Measurements from ENCODE around the gene CLEC3B. TPM values are rescaled to one million over a fixed set of nuclear protein-coding genes. Genes with fewer than 3 reads are reported as not detected.

The CLEC3B gene
- total RNA-seq, 1 donor: 0.43 TPM

- no peak overlapping the region for H3K4me3 ChIP-seq (ENCODE audit: low read depth, low read length)
- no peak for TF ChIP-seq CTCF (IDR thresholded peaks at IDR 0.05; ENCODE audit: insufficient read depth, low read depth, low read length)
- no peak for DNase-seq (ENCODE audit: low read depth)
These were observed 3.6 kb downstream of the CLEC3B start for GRCh38 chr3:45029661-45030060.

- DNase-seq (ENCODE audit: low read depth): no peak
- no peak for TF ChIP-seq CTCF (IDR thresholded peaks at IDR 0.05; ENCODE audit: insufficient read depth, low read depth, low read length)
- H3K4me3 ChIP-seq (ENCODE audit: low read depth, low read length): no peak overlapping the region
These were observed 5.4 kb downstream of the CLEC3B start for GRCh38 chr3:45031531-45031930.

GRCh38 chr3:45032113-45032512 is 6.0 kb downstream of the CLEC3B start:
- no peak for TF ChIP-seq CTCF (IDR thresholded peaks at IDR 0.05; ENCODE audit: insufficient read depth, low read depth, low read length)
- no peak for DNase-seq (ENCODE audit: low read depth)
- H3K4me3 ChIP-seq (ENCODE audit: low read depth, low read length): no peak overlapping the region

- TF ChIP-seq CTCF (IDR thresholded peaks at IDR 0.05; ENCODE audit: insufficient read depth, low read depth, low read length): no peak
- DNase-seq (ENCODE audit: low read depth): no peak
- no peak overlapping the region for H3K4me3 ChIP-seq (ENCODE audit: low read depth, low read length)
These were observed 7.7 kb downstream of the CLEC3B start for GRCh38 chr3:45033791-45034190.

GRCh38 chr3:45034612-45035252 is 8.6 kb downstream of the CLEC3B start:
- DNase-seq (ENCODE audit: low read depth): no peak
- no peak overlapping the region for H3K4me3 ChIP-seq (ENCODE audit: low read depth, low read length)
- no peak for TF ChIP-seq CTCF (IDR thresholded peaks at IDR 0.05; ENCODE audit: insufficient read depth, low read depth, low read length)

GRCh38 chr3:45035441-45036301 is 9.6 kb downstream of the CLEC3B start:
- H3K4me3 ChIP-seq (ENCODE audit: low read depth, low read length): peak overlapping the region; percentile 41
- no peak for TF ChIP-seq CTCF (IDR thresholded peaks at IDR 0.05; ENCODE audit: insufficient read depth, low read depth, low read length)
- DNase-seq (ENCODE audit: low read depth): peak; percentile 35
